GM21367 (cell line): ENCODE results near the gene PITPNC1.
A peak's percentile ranks its signal among the peaks of the same experiment; 100 is the strongest.
"Not testable (repeated sequence)": the region's sequence is repeated elsewhere in the genome, so short reads cannot be mapped to it uniquely, and the experiment has no call there.

ENCODE experiments used
- ATAC-seq: cut with Tn5 transposase; IDR thresholded peaks from one replicate; pipeline ENCODE4 v1.9.1; 2021; ENCODE audit not compliant: unreplicated experiment

The PITPNC1 gene

GRCh38 chr17:67569873-67570272 is 192.8 kb downstream of the PITPNC1 start:
- no peak for ATAC-seq

- ATAC-seq = no peak
Observed at GRCh38 chr17:67570797-67571196, 193.7 kb downstream of the PITPNC1 start.

GRCh38 chr17:67571478-67571877 is 194.4 kb downstream of the PITPNC1 start:
- no peak for ATAC-seq

GRCh38 chr17:67573987-67574657 is 197.0 kb downstream of the PITPNC1 start:
- ATAC-seq = no peak

- no peak for ATAC-seq
Observed at GRCh38 chr17:67574658-67575293, 197.7 kb downstream of the PITPNC1 start.

- peak; percentile 27 for ATAC-seq
Observed at GRCh38 chr17:67575325-67575724, 198.2 kb downstream of the PITPNC1 start.

GRCh38 chr17:67576471-67577115 is 199.5 kb downstream of the PITPNC1 start:
- ATAC-seq = no peak

- no peak for ATAC-seq
Observed at GRCh38 chr17:67577429-67578141, 200.5 kb downstream of the PITPNC1 start.

GRCh38 chr17:67578142-67578457 is 201.0 kb downstream of the PITPNC1 start:
- no peak for ATAC-seq

- not testable (repeated sequence) for ATAC-seq
Observed at GRCh38 chr17:67578679-67579405, 201.8 kb downstream of the PITPNC1 start.

GRCh38 chr17:67582673-67583081 is 205.6 kb downstream of the PITPNC1 start:
- ATAC-seq = no peak

GRCh38 chr17:67585077-67585602 is 208.1 kb downstream of the PITPNC1 start:
- ATAC-seq = no peak

GRCh38 chr17:67588326-67588725 is 211.2 kb downstream of the PITPNC1 start:
- no peak for ATAC-seq

- ATAC-seq = peak; percentile 51
Observed at GRCh38 chr17:67594115-67594880, 217.2 kb downstream of the PITPNC1 start.

GRCh38 chr17:67600408-67600807 is 223.3 kb downstream of the PITPNC1 start:
- ATAC-seq = no peak

GRCh38 chr17:67601897-67602296 is 224.8 kb downstream of the PITPNC1 start:
- no peak for ATAC-seq

GRCh38 chr17:67602444-67602843 is 225.4 kb downstream of the PITPNC1 start:
- no peak for ATAC-seq

- ATAC-seq = no peak
Observed at GRCh38 chr17:67602974-67603373, 225.9 kb downstream of the PITPNC1 start.

- ATAC-seq = no peak
Observed at GRCh38 chr17:67605256-67605912, 228.3 kb downstream of the PITPNC1 start.

- no peak for ATAC-seq
Observed at GRCh38 chr17:67606471-67606870, 229.4 kb downstream of the PITPNC1 start.
